NCI-H524 treated with DMSO at 0.1 percent for 48 hours (cell line): ENCODE results near the gene TMIGD3.

Experiments used
- DNase-seq: peaks from one replicate; lab custom pipeline; 2025; lab: John Stamatoyannopoulos, UW

The TMIGD3 gene

GRCh38 chr1:111474521-111474920, 28.9 kb downstream of the TMIGD3 start:
- no peak for DNase-seq

- DNase-seq = no peak
Observed at GRCh38 chr1:111474106-111474505, 29.3 kb downstream of the TMIGD3 start.

GRCh38 chr1:111471538-111471937, 31.9 kb downstream of the TMIGD3 start:
- DNase-seq = no peak

GRCh38 chr1:111471012-111471411, 32.4 kb downstream of the TMIGD3 start:
- DNase-seq = no peak

- DNase-seq = no peak
Observed at GRCh38 chr1:111470596-111470995, 32.8 kb downstream of the TMIGD3 start.

GRCh38 chr1:111469539-111469938, 33.9 kb downstream of the TMIGD3 start:
- no peak for DNase-seq

GRCh38 chr1:111468717-111469100, 34.7 kb downstream of the TMIGD3 start:
- DNase-seq = peak; percentile 50

GRCh38 chr1:111467865-111468716, 35.3 kb downstream of the TMIGD3 start:
- DNase-seq = no peak

GRCh38 chr1:111466480-111466879, 37.0 kb downstream of the TMIGD3 start:
- DNase-seq = no peak

- no peak for DNase-seq
Observed at GRCh38 chr1:111465754-111466153, 37.7 kb downstream of the TMIGD3 start.

GRCh38 chr1:111463029-111463683, 40.3 kb downstream of the TMIGD3 start:
- DNase-seq = no peak

GRCh38 chr1:111462370-111463028, 40.9 kb downstream of the TMIGD3 start:
- no peak for DNase-seq

- DNase-seq = no peak
Observed at GRCh38 chr1:111461765-111462164, 41.7 kb downstream of the TMIGD3 start.

- DNase-seq = no peak
Observed at GRCh38 chr1:111455642-111456031, 47.8 kb downstream of the TMIGD3 start.

- no peak for DNase-seq
Observed at GRCh38 chr1:111454859-111455641, 48.4 kb downstream of the TMIGD3 start.

- DNase-seq = no peak
Observed at GRCh38 chr1:111453706-111454105, 49.7 kb downstream of the TMIGD3 start.

- no peak for DNase-seq
Observed at GRCh38 chr1:111452581-111452980, 50.9 kb downstream of the TMIGD3 start.

GRCh38 chr1:111450185-111450584, 53.2 kb downstream of the TMIGD3 start:
- no peak for DNase-seq

GRCh38 chr1:111449703-111450017, 53.8 kb downstream of the TMIGD3 start:
- no peak for DNase-seq

- peak; percentile 94 for DNase-seq
Observed at GRCh38 chr1:111448918-111449702, 54.3 kb downstream of the TMIGD3 start, which contains the start of the genes ATP5PB and WDR77. TSS of gene ATP5PB (plus strand) at chr1:111449464. CDS start at chr1:111449542, 78 bp downstream. TSS of gene WDR77 (minus strand) at chr1:111449256. CDS start at chr1:111449169, 87 bp downstream.

- no peak for DNase-seq
Observed at GRCh38 chr1:111448482-111448917, 54.9 kb downstream of the TMIGD3 start.
